Activated T-cell treated with anti-CD3 and anti-CD28 coated beads, Interleukin-2, amount 50 U/mL, for 48 hours (primary cell): ENCODE measurements around the gene JMJD6.
A peak's percentile ranks its signal among the peaks of the same experiment; 100 is the strongest.

Experiments used
- DNase-seq, 2 experiments: peaks; one replicate each; pipeline ENCODE4 v3.0.0-alpha.2; 2020

JMJD6 gene

GRCh38 chr17:76678330-76678729, 48.1 kb downstream of the JMJD6 start:
- DNase-seq, result peak; percentile 29 to 39

GRCh38 chr17:76677406-76677805, 49.0 kb downstream of the JMJD6 start:
- DNase-seq, result no peak

GRCh38 chr17:76676629-76677028, 49.8 kb downstream of the JMJD6 start:
- DNase-seq, result no peak

- DNase-seq, result no peak
These were observed 50.8 kb downstream of the JMJD6 start for GRCh38 chr17:76675648-76676047.

GRCh38 chr17:76674600-76674999, 51.8 kb downstream of the JMJD6 start:
- DNase-seq, result no peak

GRCh38 chr17:76673729-76674128, 52.7 kb downstream of the JMJD6 start:
- no peak for DNase-seq

- DNase-seq, result no peak
These were observed 53.5 kb downstream of the JMJD6 start for GRCh38 chr17:76672892-76673291.

GRCh38 chr17:76672270-76672851, 54.0 kb downstream of the JMJD6 start:
- no peak for DNase-seq

GRCh38 chr17:76671912-76672262, 54.5 kb downstream of the JMJD6 start:
- DNase-seq, result no peak

- DNase-seq, result peak; percentile 99 to 100
These were observed 55.1 kb downstream of the JMJD6 start for GRCh38 chr17:76671123-76671911.

GRCh38 chr17:76670718-76671122, 55.7 kb downstream of the JMJD6 start:
- no peak for DNase-seq

GRCh38 chr17:76670020-76670717, 56.2 kb downstream of the JMJD6 start:
- no peak for DNase-seq
